HFF-Myc (cell line): ENCODE measurements around the gene VSIG10.

Experiments
- DNase-seq: peaks from one replicate; pipeline ENCODE4 v3.0.0-alpha.2; 2011; ENCODE audit warnings: low read depth; ENCODE audit errors: extremely low read depth
- H3K4me3 ChIP-seq: replicated peaks from 2 replicates; pipeline ENCODE4 v1.5.1; 2011; ENCODE audit warnings: low read depth, mild to moderate bottlenecking, control low read depth, low read length
- CTCF ChIP-seq: IDR thresholded peaks from 2 replicates; pipeline ENCODE4 v1.5.1; 2012; ENCODE audit warnings: mild to moderate bottlenecking, low read depth, low read length, control low read depth; ENCODE audit errors: missing control alignments

The VSIG10 gene

GRCh38 chr12:118109088-118109487 lies 5.3 kb upstream of the VSIG10 start:
- DNase-seq = no peak
- no peak for TF ChIP-seq CTCF
- no peak overlapping the region for H3K4me3 ChIP-seq

- no peak for DNase-seq
- H3K4me3 ChIP-seq = no peak overlapping the region
- no peak for TF ChIP-seq CTCF
Observed at GRCh38 chr12:118107694-118108093, 3.9 kb upstream of the VSIG10 start.

- H3K4me3 ChIP-seq = no peak overlapping the region
- DNase-seq = no peak
- TF ChIP-seq CTCF = no peak
Observed at GRCh38 chr12:118107011-118107410, 3.2 kb upstream of the VSIG10 start.

- TF ChIP-seq CTCF = no peak
- DNase-seq = no peak
- peak overlapping the region; percentile 73 for H3K4me3 ChIP-seq
Observed at GRCh38 chr12:118103201-118103600, 610 bp downstream of the VSIG10 start.

GRCh38 chr12:118102609-118103008 lies 1.2 kb downstream of the VSIG10 start:
- DNase-seq = no peak
- TF ChIP-seq CTCF = no peak
- peak overlapping the region; percentile 73 for H3K4me3 ChIP-seq

GRCh38 chr12:118102070-118102469 lies 1.7 kb downstream of the VSIG10 start:
- DNase-seq = no peak
- TF ChIP-seq CTCF = no peak
- no peak overlapping the region for H3K4me3 ChIP-seq

GRCh38 chr12:118101051-118101450 lies 2.8 kb downstream of the VSIG10 start:
- DNase-seq = no peak
- no peak overlapping the region for H3K4me3 ChIP-seq
- no peak for TF ChIP-seq CTCF
